ENCODE data around the gene RNF220.

GRCh38 chr1:44361478-44361877, 43.6 kb upstream of the RNF220 start:
- TF ChIP-seq POLR2A (IDR thresholded peaks at IDR 0.05) (no peak), POLR2AphosphoS5 (IDR thresholded peaks at IDR 0.05; ENCODE audit: insufficient read depth in 1 of 2, low read depth in 1 of 2) (no peak)
- TF ChIP-seq, protein P1, sequence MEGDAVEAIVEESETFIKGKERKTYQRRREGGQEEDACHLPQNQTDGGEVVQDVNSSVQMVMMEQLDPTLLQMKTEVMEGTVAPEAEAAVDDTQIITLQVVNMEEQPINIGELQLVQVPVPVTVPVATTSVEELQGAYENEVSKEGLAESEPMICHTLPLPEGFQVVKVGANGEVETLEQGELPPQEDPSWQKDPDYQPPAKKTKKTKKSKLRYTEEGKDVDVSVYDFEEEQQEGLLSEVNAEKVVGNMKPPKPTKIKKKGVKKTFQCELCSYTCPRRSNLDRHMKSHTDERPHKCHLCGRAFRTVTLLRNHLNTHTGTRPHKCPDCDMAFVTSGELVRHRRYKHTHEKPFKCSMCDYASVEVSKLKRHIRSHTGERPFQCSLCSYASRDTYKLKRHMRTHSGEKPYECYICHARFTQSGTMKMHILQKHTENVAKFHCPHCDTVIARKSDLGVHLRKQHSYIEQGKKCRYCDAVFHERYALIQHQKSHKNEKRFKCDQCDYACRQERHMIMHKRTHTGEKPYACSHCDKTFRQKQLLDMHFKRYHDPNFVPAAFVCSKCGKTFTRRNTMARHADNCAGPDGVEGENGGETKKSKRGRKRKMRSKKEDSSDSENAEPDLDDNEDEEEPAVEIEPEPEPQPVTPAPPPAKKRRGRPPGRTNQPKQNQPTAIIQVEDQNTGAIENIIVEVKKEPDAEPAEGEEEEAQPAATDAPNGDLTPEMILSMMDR (IDR thresholded peaks at IDR 0.05): no peak
